ENCODE data around the gene ID2. TPM values are rescaled to one million over a fixed set of nuclear protein-coding genes. Genes with fewer than 3 reads are reported as not detected.

ID2 gene
- total RNA-seq, 1 donor from 2014 or later = 28.3 TPM

DNA sequence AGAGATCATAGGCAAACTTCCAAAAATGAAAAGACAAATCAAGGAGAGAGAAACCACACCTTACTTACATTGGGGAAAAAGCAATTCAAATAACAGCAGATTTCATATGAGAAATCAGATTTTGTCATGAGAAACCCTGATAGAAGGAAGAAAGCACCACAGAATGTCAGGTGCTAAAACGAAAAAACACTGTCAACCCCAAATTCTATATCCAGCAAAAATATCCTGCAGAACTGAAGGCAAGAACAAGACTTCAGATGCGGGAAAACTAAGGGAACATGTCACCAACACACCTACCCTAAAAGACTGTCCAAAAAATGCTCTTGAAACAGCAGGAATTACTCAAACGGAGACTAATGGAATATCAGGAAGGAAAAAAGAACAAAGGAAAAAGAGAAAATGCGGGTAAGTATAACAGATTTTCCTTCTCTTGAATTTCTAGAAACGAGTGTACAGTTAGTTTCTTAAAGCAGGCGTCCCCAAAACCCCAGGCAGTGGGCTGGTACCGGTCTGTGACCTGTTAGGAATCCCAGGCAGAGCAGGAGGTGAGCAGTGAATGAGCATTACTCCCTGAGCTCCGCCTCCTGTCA is 7.3 kb upstream of the ID2 start:
- no peak for DNase-seq (ENCODE audit: low read depth)
- TF ChIP-seq, protein P1, sequence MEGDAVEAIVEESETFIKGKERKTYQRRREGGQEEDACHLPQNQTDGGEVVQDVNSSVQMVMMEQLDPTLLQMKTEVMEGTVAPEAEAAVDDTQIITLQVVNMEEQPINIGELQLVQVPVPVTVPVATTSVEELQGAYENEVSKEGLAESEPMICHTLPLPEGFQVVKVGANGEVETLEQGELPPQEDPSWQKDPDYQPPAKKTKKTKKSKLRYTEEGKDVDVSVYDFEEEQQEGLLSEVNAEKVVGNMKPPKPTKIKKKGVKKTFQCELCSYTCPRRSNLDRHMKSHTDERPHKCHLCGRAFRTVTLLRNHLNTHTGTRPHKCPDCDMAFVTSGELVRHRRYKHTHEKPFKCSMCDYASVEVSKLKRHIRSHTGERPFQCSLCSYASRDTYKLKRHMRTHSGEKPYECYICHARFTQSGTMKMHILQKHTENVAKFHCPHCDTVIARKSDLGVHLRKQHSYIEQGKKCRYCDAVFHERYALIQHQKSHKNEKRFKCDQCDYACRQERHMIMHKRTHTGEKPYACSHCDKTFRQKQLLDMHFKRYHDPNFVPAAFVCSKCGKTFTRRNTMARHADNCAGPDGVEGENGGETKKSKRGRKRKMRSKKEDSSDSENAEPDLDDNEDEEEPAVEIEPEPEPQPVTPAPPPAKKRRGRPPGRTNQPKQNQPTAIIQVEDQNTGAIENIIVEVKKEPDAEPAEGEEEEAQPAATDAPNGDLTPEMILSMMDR (conservative IDR thresholded peaks at IDR 0.05; ENCODE audit: low read depth, low read length) = no peak
- no peak overlapping the region for H3K4me3 ChIP-seq (ENCODE audit: low read depth, low read length)

DNA sequence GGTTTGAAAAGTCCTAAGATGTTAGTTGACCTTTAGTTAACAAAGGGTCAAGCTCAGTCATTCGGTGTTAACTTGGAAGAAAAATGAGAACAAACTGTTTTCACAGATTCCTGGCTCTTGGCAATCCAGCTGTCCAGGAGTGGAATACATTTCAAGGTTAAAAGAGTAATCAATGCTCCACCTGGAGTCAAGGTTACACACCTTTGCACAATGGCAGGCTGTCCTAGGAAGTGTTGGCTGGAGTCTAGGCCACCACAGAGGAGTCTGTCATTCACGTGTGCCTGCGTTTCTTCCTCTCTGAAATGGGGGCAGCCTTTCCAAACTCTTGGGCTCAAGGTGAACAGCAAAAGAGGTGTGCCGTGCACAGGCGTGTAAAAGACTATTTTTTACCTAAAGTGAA is 6.3 kb upstream of the ID2 start:
- DNase-seq (ENCODE audit: low read depth) = no peak
- no peak overlapping the region for H3K4me3 ChIP-seq (ENCODE audit: low read depth, low read length)
- TF ChIP-seq, protein P1 (conservative IDR thresholded peaks at IDR 0.05; ENCODE audit: low read depth, low read length) = no peak

GRCh38 chr2:8676191-8676920 is 5.5 kb upstream of the ID2 start:
- DNase-seq (ENCODE audit: low read depth) = no peak
- TF ChIP-seq, protein P1 (conservative IDR thresholded peaks at IDR 0.05; ENCODE audit: low read depth, low read length) = no peak

DNA sequence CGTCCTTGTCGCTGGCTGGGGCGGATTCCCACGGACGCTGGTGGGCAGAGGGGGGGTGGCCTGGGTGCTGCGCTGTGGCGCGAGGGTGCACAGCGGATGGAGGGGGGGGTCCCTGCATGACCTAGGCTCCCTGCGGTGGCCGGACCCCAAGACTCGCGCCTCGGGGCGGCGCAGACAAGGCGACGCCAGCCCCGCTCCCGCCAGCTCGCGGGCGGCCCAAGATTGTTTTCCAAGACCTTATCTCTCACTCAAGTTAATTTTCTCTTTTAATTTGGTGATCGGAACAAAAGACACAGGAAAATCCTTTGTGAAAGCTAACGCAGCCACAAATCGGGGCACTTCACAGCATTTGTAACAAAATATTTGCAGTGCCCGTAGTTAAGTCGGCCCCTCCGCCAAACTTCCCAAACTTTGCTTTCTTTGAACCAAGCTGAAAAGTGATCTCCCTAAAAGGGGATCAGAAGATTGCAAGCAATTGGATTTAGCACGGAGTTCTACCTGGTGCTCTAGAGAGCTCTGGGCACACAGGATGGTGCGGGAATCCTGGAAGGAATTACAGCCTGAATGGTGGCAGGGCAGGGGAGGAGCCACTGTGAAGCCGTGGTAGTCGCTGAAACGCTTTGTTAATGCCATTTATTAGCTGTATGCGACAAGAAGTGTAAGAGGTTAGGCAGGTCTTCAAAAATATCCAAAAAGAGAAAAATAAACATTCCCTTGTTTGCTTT is 4.8 kb upstream of the ID2 start:
- no peak for DNase-seq (ENCODE audit: low read depth)
- H3K4me3 ChIP-seq (ENCODE audit: low read depth, low read length) = peak overlapping the region; percentile 62
- TF ChIP-seq, protein P1 (conservative IDR thresholded peaks at IDR 0.05; ENCODE audit: low read depth, low read length) = no peak

More at GRCh38 chr2:8676191-8676920, 5.5 kb upstream of the ID2 start:
- H3K4me3 ChIP-seq (ENCODE audit: low read depth, low read length) = peak overlapping the region; percentile 62

- TF ChIP-seq, protein P1 (conservative IDR thresholded peaks at IDR 0.05; ENCODE audit: low read depth, low read length) = no peak
- DNase-seq (ENCODE audit: low read depth) = no peak
- H3K4me3 ChIP-seq (ENCODE audit: low read depth, low read length) = peak overlapping the region; percentile 62
Measured at GRCh38 chr2:8677646-8678592, 3.9 kb upstream of the ID2 start.
